ENCODE results near the gene MPHOSPH8.
"Not testable (repeated sequence)": the region's sequence is repeated elsewhere in the genome, so short reads cannot be mapped to it uniquely, and the experiment has no call there.

The MPHOSPH8 gene

GRCh38 chr13:19681517-19681916 is 48.1 kb downstream of the MPHOSPH8 start:
- no peak for FAIRE-seq
- DNase-seq (ENCODE audit: insufficient read length, low spot score) = no peak
- TF ChIP-seq POLR2A (IDR thresholded peaks at IDR 0.05; ENCODE audit: low read depth, low read length) = no peak

- no peak for FAIRE-seq
- no peak for DNase-seq (ENCODE audit: insufficient read length, low spot score)
Measured at GRCh38 chr13:19685034-19685433, 51.6 kb downstream of the MPHOSPH8 start.

GRCh38 chr13:19685437-19685836 is 52.0 kb downstream of the MPHOSPH8 start:
- TF ChIP-seq POLR2A (IDR thresholded peaks at IDR 0.05; ENCODE audit: low read depth, low read length) = no peak
- FAIRE-seq = no peak
- no peak for DNase-seq (ENCODE audit: insufficient read length, low spot score)

More at GRCh38 chr13:19685034-19685433, 51.6 kb downstream of the MPHOSPH8 start:
- no peak for TF ChIP-seq POLR2A (IDR thresholded peaks at IDR 0.05; ENCODE audit: low read depth, low read length)

- not testable (repeated sequence) for DNase-seq (ENCODE audit: insufficient read length, low spot score); FAIRE-seq
Measured at GRCh38 chr13:19691447-19691846, 58.0 kb downstream of the MPHOSPH8 start.

GRCh38 chr13:19695428-19695827 is 62.0 kb downstream of the MPHOSPH8 start:
- TF ChIP-seq POLR2A (IDR thresholded peaks at IDR 0.05; ENCODE audit: low read depth, low read length) = no peak
- DNase-seq (ENCODE audit: insufficient read length, low spot score) (no peak), FAIRE-seq (no peak)

GRCh38 chr13:19695829-19696228 is 62.4 kb downstream of the MPHOSPH8 start:
- DNase-seq (ENCODE audit: insufficient read length, low spot score) = no peak
- FAIRE-seq = no peak
- TF ChIP-seq POLR2A (IDR thresholded peaks at IDR 0.05; ENCODE audit: low read depth, low read length) = no peak

- peak; percentile 36 for FAIRE-seq
- DNase-seq (ENCODE audit: insufficient read length, low spot score) = not testable (repeated sequence)
Measured at GRCh38 chr13:19700963-19701362, 67.5 kb downstream of the MPHOSPH8 start.

GRCh38 chr13:19701619-19702018 is 68.2 kb downstream of the MPHOSPH8 start:
- FAIRE-seq = peak; percentile 11
- not testable (repeated sequence) for DNase-seq (ENCODE audit: insufficient read length, low spot score)

GRCh38 chr13:19704256-19704655 is 70.8 kb downstream of the MPHOSPH8 start:
- not testable (repeated sequence) for DNase-seq (ENCODE audit: insufficient read length, low spot score)
- peak; percentile 6 for FAIRE-seq

GRCh38 chr13:19709039-19709438 is 75.6 kb downstream of the MPHOSPH8 start:
- FAIRE-seq; DNase-seq (ENCODE audit: insufficient read length, low spot score): not testable (repeated sequence)

- not testable (repeated sequence) for FAIRE-seq; DNase-seq (ENCODE audit: insufficient read length, low spot score)
Measured at GRCh38 chr13:19709782-19710181, 76.3 kb downstream of the MPHOSPH8 start.

GRCh38 chr13:19713186-19713965 is 79.9 kb downstream of the MPHOSPH8 start:
- DNase-seq (ENCODE audit: insufficient read length, low spot score) (peak; percentile 11), FAIRE-seq (peak; percentile 93)
- TF ChIP-seq POLR2A (IDR thresholded peaks at IDR 0.05; ENCODE audit: low read depth, low read length) = no peak

- FAIRE-seq (no peak), DNase-seq (ENCODE audit: insufficient read length, low spot score) (no peak)
- no peak for TF ChIP-seq POLR2A (IDR thresholded peaks at IDR 0.05; ENCODE audit: low read depth, low read length)
Measured at GRCh38 chr13:19720039-19720438, 86.6 kb downstream of the MPHOSPH8 start.
